SH-SY5Y (cell line): ENCODE data around the gene TRIP13.

Experiments
- GATA2 ChIP-seq: IDR thresholded peaks from 2 replicates; pipeline ENCODE4 v1.6.1; 2011; ENCODE audit warnings: mild to moderate bottlenecking, low read depth, low read length
- GATA3 ChIP-seq: IDR thresholded peaks from 2 replicates; pipeline ENCODE4 v1.6.1; 2011; ENCODE audit warnings: low read depth, mild to moderate bottlenecking, low read length, moderate library complexity

Gene TRIP13

GRCh38 chr5:856531-857425 is 35.9 kb upstream of the TRIP13 start:
- no peak for TF ChIP-seq GATA3
- TF ChIP-seq GATA2 = no peak

- TF ChIP-seq GATA3 = no peak
- no peak for TF ChIP-seq GATA2
Observed at GRCh38 chr5:858726-859125, 34.0 kb upstream of the TRIP13 start.

GRCh38 chr5:859391-859790 is 33.3 kb upstream of the TRIP13 start:
- TF ChIP-seq GATA2 (no peak), GATA3 (no peak)

GRCh38 chr5:859798-860296 is 32.8 kb upstream of the TRIP13 start:
- TF ChIP-seq GATA2 (no peak), GATA3 (no peak)

- no peak for TF ChIP-seq GATA2
- no peak for TF ChIP-seq GATA3
Observed at GRCh38 chr5:860506-861150, 32.1 kb upstream of the TRIP13 start.

- TF ChIP-seq GATA2 (no peak), GATA3 (no peak)
Observed at GRCh38 chr5:861442-862366, 31.0 kb upstream of the TRIP13 start.

GRCh38 chr5:862367-863243 is 30.1 kb upstream of the TRIP13 start:
- TF ChIP-seq GATA2 (no peak), GATA3 (no peak)

GRCh38 chr5:863244-863805 is 29.4 kb upstream of the TRIP13 start:
- TF ChIP-seq GATA3 (no peak), GATA2 (no peak)

GRCh38 chr5:864492-865167 is 28.1 kb upstream of the TRIP13 start:
- TF ChIP-seq GATA2 = no peak
- TF ChIP-seq GATA3 = no peak

- TF ChIP-seq GATA3 = no peak
- no peak for TF ChIP-seq GATA2
Observed at GRCh38 chr5:865168-865521, 27.5 kb upstream of the TRIP13 start.

- TF ChIP-seq GATA2 = no peak
- TF ChIP-seq GATA3 = no peak
Observed at GRCh38 chr5:865771-866170, 26.9 kb upstream of the TRIP13 start.

GRCh38 chr5:867300-867870 is 25.3 kb upstream of the TRIP13 start:
- TF ChIP-seq GATA2 (no peak), GATA3 (no peak)
